OCI-M2 (cell line): Measurements from ENCODE around the gene KCNJ10.

ENCODE experiments used
- DNase-seq: peaks from one replicate; lab custom pipeline; 2025; ENCODE audit not compliant: unreplicated experiment; lab: John Stamatoyannopoulos, UW

Gene KCNJ10

GRCh38 chr1:160099716-160100375 is 29.9 kb upstream of the KCNJ10 start:
- no peak for DNase-seq

GRCh38 chr1:160098852-160099561 is 29.0 kb upstream of the KCNJ10 start:
- peak; percentile 61 for DNase-seq

DNA sequence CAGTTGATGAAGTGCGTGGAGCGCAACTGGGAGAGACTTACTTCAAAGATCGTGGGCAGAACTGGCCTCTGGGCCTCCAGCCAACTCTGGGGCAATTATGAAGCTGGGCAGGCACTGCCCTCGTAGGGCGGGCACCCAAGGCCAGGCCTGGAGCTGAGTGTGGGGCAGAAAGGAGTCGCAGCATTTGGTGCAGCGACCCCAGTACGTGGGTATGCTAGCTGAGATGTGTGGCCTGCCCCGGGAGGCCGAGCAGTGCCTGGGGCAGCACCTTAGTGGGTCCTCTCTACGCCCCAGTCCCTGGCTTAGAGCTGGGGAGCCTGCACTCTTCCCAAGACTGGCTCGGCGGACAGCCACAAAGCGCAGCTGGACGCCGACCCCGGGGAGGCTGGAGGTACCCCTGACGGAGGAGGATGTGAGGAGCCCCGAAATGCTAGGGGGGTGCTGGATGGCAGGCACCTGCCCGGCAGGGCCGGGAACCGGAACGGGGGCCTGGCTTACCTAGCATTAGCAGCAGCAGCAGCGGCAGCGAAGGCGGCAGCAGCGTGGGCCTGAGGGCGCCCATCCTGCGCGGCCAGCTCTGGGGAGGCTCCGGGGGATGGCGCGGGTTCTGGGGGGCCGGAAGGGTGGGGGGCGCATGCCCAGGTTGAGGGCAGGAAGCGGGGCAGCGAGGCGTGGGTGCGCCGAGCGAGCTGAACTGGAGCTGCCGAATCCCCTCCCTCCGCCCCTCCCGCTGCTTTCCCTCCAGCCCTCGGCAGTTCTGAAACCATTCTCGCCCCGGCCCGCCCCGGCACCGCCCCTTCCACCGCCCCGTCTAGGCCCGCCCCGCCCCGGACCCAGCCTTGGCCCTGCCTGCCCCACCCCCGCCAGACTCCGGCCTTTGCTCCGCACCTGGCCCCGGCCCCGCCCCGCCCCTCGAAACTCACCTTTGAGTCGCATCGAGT is 28.2 kb upstream of the KCNJ10 start, which contains the start of gene IGSF8:
Gene IGSF8, minus strand, starts transcription at position 709 of the 941 bp plus-strand sequence. Its CDS starts 147 bp downstream, at position 562.
- no peak for DNase-seq

GRCh38 chr1:160097151-160097910 is 27.4 kb upstream of the KCNJ10 start:
- no peak for DNase-seq

- no peak for DNase-seq
Observed at GRCh38 chr1:160096274-160097116, 26.5 kb upstream of the KCNJ10 start.

- DNase-seq, result no peak
Observed at GRCh38 chr1:160095382-160096105, 25.6 kb upstream of the KCNJ10 start.

GRCh38 chr1:160094806-160095205 is 24.8 kb upstream of the KCNJ10 start:
- no peak for DNase-seq

DNA sequence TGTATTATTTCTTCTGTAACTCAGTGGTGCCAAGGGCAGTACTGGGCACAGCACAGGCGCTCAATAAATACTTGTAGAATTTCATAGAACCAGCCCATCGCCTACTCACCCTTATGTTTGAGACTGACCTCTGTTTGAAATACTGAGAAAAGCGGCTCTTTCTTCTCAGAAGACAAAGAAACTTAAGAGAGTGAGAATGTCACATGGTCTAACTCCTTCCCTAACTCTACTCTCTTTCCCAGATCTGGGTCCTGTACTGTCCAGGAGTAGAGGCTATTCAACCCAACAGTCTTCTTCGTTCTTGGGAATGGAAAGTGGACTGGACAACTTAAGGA is 24.3 kb upstream of the KCNJ10 start:
- DNase-seq, result no peak

DNA sequence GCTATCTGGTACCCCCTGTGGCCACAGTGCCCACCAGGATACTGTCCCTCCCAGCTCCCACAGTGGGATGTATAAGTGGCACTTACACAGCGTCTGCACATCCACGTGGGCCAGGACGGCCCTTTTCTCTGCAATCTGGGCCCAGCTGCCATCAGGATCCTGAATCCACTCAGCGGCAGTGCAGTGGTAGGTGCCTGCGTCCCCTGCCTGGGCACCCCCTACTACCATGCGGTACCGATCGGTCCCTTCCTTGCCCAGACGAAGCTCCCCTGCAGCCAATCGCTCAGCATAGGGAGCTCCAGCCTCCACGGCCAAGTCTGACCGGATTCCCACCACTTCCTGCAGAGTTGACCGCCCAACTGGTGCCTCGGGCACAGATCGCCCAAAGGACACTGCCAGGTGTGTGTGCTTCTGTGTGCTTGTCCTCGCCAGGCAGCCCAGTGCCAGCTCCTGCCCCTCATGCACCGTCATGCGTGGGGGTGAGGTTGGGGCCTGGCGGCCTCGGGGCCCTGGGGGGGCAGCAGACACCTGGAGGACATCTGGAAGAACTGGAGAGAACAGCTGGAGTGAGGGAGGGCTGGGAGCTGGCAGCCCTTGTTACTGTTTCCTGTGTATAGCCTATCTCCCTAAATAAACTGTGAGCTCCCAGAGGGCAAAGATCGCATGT is 23.8 kb upstream of the KCNJ10 start:
- DNase-seq, result no peak

GRCh38 chr1:160093069-160093395 is 23.1 kb upstream of the KCNJ10 start:
- no peak for DNase-seq

- DNase-seq, result no peak
Observed at GRCh38 chr1:160092366-160093068, 22.6 kb upstream of the KCNJ10 start.

DNA sequence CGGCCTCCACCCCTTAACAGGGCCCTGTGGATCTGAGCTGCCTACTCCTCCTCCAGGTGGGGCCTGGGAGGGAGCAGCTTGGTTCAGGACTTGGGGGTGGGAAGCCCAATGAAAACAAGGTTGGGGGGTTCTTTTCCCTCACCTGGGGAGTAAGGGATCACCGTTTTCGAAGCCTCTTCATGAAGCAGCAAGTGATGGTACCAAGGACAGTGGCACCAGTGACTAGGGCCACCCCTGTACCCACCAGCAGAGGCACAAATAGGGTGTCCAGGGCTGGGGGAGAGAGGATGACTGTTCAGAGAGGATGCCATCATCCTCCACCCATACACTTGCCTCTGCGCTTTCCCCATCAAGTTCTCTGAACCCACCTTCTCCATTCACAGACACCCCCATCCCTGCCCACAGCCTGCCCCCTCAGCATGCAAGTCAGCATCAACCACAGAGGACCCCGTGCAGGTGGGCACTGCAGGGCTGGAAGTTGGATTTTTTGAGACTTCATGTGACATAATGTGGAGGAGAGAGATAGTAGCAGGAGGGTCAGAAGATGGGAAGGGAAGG is 21.8 kb upstream of the KCNJ10 start:
- no peak for DNase-seq

GRCh38 chr1:160090760-160091159 is 20.8 kb upstream of the KCNJ10 start:
- no peak for DNase-seq

GRCh38 chr1:160089883-160090282 is 19.9 kb upstream of the KCNJ10 start:
- DNase-seq, result no peak

DNA sequence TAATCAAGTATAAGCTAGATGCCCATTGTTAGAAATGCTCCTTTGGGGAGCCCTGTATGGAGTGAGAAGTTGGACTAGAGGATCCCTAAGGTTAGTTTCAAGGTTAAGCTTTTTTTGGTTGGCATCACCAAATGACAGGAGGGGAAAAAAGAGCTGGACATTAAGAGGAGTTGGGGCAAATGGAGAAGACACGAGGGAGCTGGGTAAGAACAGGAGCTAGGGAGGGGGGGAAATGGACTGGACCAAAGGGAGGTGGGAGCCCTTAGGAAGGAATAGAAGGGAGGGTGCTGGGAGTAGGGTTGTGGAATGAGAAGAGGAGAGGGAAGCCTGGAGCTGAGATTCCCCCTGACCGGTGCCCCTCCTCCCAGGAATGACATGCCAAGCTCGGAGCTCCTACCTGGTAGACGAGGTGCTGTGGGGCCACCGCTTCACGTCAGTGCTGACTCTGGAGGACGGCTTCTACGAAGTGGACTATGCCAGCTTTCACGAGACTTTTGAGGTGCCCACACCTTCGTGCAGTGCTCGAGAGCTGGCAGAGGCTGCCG is 17.2 kb upstream of the KCNJ10 start:
- no peak for DNase-seq

- no peak for DNase-seq
Observed at GRCh38 chr1:160086456-160086892, 16.5 kb upstream of the KCNJ10 start.

- peak; percentile 50 for DNase-seq
Observed at GRCh38 chr1:160085686-160086455, 15.9 kb upstream of the KCNJ10 start.
